Ectodermal cell (in vitro differentiated cells): ENCODE data around the gene ACSF3.

ENCODE experiments used
- H3K27ac ChIP-seq: 2 replicates; pipeline ENCODE4 v1.7.0; 2013; ENCODE audit warnings: mild to moderate bottlenecking, low read depth, low read length; ENCODE audit not compliant: insufficient read depth, poor library complexity, severe bottlenecking
- H3K27me3 ChIP-seq: 2 replicates; pipeline ENCODE4 v1.7.0; 2013; ENCODE audit warnings: mild to moderate bottlenecking, low read length; ENCODE audit not compliant: insufficient read depth, control insufficient read depth, poor library complexity, severe bottlenecking
- H3K36me3 ChIP-seq: one replicate; pipeline ENCODE4 v1.7.0; 2013; ENCODE audit warnings: low read length; ENCODE audit not compliant: control insufficient read depth, insufficient read depth
- H3K4me1 ChIP-seq: one replicate; pipeline ENCODE4 v1.7.0; 2013; ENCODE audit warnings: low read length; ENCODE audit not compliant: control insufficient read depth, insufficient read depth
- H3K4me3 ChIP-seq: 2 replicates; pipeline ENCODE4 v1.7.0; 2013; ENCODE audit warnings: low read depth, low read length, control low read depth; ENCODE audit not compliant: insufficient read depth
- H3K9me3 ChIP-seq: 2 replicates; pipeline ENCODE4 v1.7.0; 2013; ENCODE audit warnings: mild to moderate bottlenecking, low read length, moderate library complexity; ENCODE audit not compliant: control insufficient read depth
- WGBS, 2 experiments: methylation state at CpG; one replicate each; pipeline ENCODE4 v1.1.7; 2013; ENCODE audit warnings: missing lambda C conversion rate in 2 of 2; 5-methylcytosine and 5-hydroxymethylcytosine counted together

Gene ACSF3

DNA sequence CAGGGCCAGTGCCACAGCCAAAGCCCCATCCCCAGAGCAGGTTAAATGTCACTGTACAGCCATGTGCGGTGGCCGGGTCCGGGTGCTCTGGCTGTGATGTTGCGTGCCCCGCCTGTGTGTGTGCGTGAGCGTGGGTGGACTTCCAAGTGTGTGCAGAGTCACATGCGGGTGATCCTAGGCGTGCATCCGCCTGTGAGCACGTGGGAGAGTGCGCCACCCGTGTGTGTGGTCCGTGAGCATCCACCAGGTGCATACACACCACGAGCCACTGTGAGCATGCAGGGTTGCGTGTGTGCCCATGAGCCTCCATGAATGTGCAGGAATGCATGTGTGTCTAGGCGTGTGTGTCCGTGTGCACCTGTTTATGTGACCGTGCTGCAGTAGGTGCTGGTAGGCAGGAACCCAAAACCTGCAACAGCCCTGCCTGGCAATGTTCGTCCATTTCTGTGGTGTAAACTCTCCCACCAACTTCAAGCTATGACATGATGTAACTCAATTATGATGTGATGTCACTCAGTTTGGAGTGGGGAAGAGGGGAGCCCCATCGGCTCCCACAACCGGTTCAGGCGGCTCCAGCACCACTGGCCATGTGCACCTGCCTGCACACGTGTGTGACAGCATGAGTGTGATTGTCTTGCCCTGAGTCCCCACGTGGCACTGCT, 37.6 kb upstream of the ACSF3 start:
- H3K27ac ChIP-seq = no peak overlapping the region
- H3K9me3 ChIP-seq = no peaks in the 10 kb centered on the region
- 94 to 95% methylated on average over 25 of the region's 25 CpGs for WGBS, 2 experiments
- no peaks in the 10 kb centered on the region for H3K27me3 ChIP-seq
- H3K4me3 ChIP-seq = no peak overlapping the region
- H3K36me3 ChIP-seq = no peaks in the 10 kb centered on the region
- H3K4me1 ChIP-seq = peaks cover 4% of the 10 kb centered on the region

DNA sequence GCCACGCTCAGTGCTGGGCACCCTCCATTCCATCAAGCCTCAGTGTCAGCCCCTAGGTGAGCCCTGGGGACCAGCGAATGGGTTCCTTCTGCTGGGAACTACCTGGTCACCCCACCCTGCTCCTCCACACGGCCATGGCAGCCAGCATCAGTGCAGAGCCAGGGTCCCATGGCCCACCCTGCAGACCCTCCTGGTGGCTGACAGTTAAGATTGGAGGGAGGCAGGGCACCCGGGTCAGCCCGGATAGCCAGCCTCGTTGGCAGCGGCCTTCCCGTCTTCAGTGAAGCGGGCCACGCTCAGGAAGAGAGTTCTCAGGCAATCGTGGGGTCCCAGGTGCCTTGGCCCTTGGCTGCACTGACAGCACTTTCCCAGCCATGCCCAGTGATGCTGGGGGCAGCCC, 37.1 kb upstream of the ACSF3 start:
- H3K9me3 ChIP-seq = no peaks in the 10 kb centered on the region
- no peaks in the 10 kb centered on the region for H3K27me3 ChIP-seq
- WGBS, 2 experiments = 90 to 92% methylated on average over 11 of the region's 11 CpGs
- H3K36me3 ChIP-seq = no peaks in the 10 kb centered on the region
- H3K27ac ChIP-seq = no peak overlapping the region
- H3K4me3 ChIP-seq = no peak overlapping the region
- peaks cover 5% of the 10 kb centered on the region for H3K4me1 ChIP-seq

DNA sequence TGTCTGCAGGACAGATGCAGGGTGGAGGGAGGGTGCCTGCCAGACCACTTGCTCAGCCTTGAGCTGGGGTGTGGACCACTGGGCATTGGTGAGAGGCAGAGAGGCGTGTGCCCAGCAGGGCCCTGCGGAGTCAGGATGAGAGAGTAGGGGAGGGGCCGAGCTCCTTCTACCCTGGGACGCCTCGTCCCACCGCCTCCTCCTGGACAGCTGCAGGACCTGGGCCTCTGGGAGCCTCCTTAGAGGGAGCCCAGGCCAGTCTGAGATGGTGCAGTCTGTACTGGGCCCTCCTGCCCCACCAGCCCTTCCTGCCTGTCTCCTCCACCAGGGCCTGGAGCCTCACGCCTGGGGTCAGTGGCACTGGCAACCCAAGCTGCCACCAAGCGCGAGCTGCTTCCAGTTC, 35.9 kb upstream of the ACSF3 start:
- 81% methylated on average over 9 of the region's 9 CpGs for WGBS, 2 experiments
- H3K27ac ChIP-seq = no peak overlapping the region
- H3K4me1 ChIP-seq = peaks cover 16% of the 10 kb centered on the region
- no peak overlapping the region for H3K4me3 ChIP-seq
- H3K27me3 ChIP-seq = no peaks in the 10 kb centered on the region
- no peaks in the 10 kb centered on the region for H3K9me3 ChIP-seq
- H3K36me3 ChIP-seq = no peaks in the 10 kb centered on the region

DNA sequence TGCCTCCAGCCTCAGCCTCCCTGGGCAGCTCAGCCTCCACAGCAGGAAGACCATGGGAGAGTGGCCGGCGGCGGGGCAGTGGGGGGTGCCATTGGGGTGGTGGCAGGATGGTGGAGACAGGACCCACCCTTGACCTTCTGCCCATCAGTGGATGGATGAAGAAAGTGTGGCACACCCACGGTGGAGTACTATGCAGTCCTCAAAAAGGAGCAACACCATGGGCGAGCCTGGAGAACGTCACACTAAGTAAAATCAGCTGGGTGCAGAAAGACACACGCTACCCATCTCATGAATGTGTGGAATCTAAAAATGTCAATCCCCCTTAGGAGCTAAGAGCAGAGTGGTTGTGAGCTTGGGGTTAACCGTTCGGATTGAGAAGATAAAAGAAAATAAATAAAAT, 34.8 kb upstream of the ACSF3 start:
- Histone ChIP-seq H3K9me3 (no peaks in the 10 kb centered on the region), H3K4me1 (peaks cover 16% of the 10 kb centered on the region), H3K36me3 (no peaks in the 10 kb centered on the region), H3K4me3 (no peak overlapping the region), H3K27me3 (no peaks in the 10 kb centered on the region), H3K27ac (no peak overlapping the region)
- WGBS, 2 experiments = 96% methylated on average over 9 of the region's 9 CpGs

DNA sequence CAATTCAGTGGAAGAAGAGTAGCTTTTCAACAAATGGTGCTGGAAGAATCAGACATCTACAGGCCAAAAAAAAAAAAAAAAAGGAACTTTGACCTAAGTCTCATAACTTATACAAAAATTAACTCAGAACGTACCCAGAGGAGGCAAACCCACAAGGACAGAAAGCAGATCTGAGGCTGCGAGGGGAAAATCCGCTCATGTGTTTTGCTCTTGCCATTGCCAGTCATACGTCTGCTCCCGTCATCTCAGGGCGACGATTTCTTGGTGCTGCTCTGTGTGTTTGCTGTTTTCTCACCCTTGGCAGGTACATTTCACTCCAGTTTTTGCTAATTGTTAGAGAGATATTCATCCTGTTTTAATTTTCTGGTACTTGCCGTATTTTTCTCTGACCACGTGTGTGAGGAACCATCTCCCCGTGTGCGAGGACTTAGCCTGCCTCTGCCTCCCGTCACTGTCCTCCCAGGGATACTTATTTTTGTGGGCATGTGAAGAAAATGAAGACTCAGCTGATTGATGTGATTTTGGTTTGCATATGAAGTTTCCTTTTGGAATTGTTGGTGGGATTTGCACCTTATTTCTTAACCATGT, 33.4 kb upstream of the ACSF3 start:
- Histone ChIP-seq H3K27me3 (no peaks in the 10 kb centered on the region), H3K9me3 (no peaks in the 10 kb centered on the region), H3K4me1 (peaks cover 12% of the 10 kb centered on the region), H3K36me3 (no peaks in the 10 kb centered on the region), H3K4me3 (no peak overlapping the region), H3K27ac (no peak overlapping the region)
- WGBS, 2 experiments = 94% methylated on average over 12 of the region's 12 CpGs

DNA sequence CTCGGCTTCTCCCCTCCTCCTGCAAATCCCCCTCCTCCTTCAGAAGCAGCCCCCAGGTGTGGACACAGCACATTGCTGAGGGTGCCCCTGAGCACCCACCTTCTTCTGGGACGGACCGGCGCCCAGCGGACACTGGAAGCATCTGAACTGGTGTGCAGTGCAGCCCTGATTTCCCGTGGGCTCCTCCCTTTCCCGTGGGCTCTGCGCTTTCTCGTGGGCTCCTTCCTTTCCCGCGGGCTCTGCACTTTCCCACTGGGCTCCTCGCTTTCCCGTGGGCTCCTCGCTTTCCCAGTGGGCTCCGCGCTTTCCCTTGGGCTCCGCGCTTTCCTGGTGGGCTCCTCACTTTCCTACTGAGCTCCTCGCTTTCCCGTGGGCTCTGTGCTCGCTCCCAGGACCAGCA, 32.6 kb upstream of the ACSF3 start:
- H3K4me1 ChIP-seq = peaks cover 12% of the 10 kb centered on the region
- no peaks in the 10 kb centered on the region for H3K27me3 ChIP-seq
- 87 to 88% methylated on average over 21 of the region's 21 CpGs for WGBS, 2 experiments
- H3K36me3 ChIP-seq = no peaks in the 10 kb centered on the region
- no peaks in the 10 kb centered on the region for H3K9me3 ChIP-seq
- H3K4me3 ChIP-seq = no peak overlapping the region
- no peak overlapping the region for H3K27ac ChIP-seq

DNA sequence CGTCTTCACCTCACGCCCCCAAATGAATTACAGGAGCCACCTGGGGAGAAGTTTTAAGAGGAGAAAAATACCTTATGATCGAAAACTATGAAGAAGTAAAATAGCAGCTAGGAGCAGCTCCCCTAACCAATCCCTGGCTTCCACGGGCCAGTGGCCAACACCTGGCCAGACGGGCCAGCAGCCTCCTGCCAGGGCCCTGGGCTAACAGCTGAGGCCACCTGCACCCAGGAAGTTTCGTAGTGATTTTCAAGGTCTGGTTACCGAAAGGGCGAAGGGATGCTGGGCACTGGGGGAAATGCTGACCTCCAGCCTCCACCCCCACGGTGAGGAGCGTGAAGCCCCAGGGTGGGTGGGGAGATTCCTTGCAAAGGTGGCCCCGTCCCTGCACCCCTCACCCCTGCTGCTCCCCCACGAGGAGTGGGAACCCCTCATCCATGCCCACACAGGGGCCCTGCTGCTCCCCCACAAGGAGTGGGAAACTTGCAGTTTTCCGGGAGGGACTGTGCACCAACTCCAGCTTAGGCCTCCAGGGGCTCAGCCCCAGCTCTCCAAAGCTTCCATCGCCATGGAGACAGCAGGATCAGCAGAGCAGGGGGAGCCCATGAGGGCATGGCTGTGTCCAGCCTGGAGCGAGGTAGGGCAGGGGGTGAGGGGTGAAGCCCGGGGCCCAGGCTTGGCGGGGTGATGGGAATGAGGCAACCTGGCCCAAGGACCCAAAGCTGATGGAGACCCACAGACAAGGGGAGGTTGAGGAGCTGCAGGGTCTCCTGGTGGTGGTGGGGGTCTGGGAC, 31.9 kb upstream of the ACSF3 start:
- WGBS, 2 experiments = 83 to 85% methylated on average over 17 of the region's 17 CpGs
- H3K27me3 ChIP-seq = no peaks in the 10 kb centered on the region
- no peaks in the 10 kb centered on the region for H3K36me3 ChIP-seq
- H3K4me1 ChIP-seq = peaks cover 12% of the 10 kb centered on the region
- H3K9me3 ChIP-seq = no peaks in the 10 kb centered on the region
- H3K27ac ChIP-seq = no peak overlapping the region
- H3K4me3 ChIP-seq = no peak overlapping the region

DNA sequence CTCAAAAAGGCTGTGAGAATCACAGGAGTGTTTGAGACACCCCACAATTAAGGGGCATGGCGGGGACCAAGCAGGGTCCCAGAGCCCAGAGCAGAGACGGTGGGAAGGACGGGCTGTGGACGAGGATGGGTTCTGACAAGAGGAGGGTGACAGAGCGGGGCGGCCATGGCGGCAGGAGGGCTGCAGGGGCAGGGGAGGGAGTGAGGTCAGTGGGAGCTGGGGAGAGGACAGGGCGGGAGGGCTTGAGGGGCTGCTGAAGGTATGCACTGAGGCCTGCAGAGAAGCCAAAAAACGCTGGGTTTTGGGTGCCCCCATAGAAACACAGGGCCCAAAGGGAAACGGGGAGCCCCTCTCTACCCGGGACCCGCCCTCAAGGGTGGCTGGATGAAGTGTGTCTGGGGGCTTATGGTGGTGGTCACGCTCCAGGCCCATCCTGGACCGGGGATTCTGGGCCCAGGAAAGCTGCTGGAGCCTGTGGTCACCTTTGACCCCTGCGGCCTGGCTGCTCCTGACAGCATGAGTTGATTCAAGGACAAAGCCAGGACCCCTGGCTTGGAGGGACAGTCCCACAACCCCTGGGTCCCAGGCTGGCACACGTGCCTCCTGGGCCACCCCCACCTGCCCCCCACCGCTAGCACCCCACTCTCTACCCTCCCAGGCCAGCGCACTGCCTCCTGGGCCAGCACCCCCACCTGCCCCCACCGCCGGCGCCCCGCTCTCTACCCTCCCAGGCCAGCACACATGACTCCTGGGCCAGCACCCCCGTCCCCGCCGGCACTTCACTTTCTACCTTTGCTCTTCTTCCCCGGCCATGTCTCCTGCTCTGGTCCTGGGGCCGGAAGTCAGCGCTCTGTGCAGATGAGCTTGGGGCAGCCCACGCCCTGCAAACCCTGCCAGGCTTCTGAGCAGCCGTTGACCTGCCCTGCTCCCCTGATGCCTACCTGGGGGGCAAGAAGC, 31.0 kb upstream of the ACSF3 start:
- H3K27ac ChIP-seq = no peak overlapping the region
- H3K27me3 ChIP-seq = no peaks in the 10 kb centered on the region
- WGBS, 2 experiments = 93 to 94% methylated on average over 30 of the region's 30 CpGs
- H3K36me3 ChIP-seq = no peaks in the 10 kb centered on the region
- H3K4me3 ChIP-seq = no peak overlapping the region
- H3K9me3 ChIP-seq = no peaks in the 10 kb centered on the region
- H3K4me1 ChIP-seq = peaks cover 12% of the 10 kb centered on the region

DNA sequence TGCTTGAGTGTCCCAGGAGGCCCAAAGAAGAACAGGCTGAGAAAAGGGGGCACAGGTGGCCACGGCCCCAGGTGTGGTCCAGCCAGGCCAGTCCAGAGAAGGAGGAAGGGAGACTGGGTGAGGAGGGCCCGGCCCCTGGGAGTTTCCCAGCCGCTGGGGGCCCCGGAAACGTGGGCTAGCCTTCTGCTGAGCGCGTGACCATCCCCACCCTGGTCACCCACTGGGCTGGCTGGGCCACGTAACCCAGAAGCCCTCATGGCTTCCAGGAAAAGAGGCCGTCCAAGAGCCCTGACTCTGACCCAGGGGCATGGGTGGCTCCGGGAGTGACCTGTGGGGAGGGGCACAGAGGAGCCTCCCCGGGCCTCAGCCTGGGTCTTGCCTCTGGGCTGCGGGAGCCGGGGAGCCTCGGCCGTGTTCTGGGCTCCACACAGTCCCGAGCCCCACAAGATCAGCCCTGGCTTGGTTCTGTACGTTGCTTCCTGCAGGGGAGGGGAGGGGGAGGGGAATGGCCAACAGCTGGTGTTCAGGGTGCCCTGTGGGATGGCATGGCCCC, 29.8 kb upstream of the ACSF3 start:
- no peak overlapping the region for H3K4me3 ChIP-seq
- H3K9me3 ChIP-seq = no peaks in the 10 kb centered on the region
- no peaks in the 10 kb centered on the region for H3K36me3 ChIP-seq
- no peak overlapping the region for H3K27ac ChIP-seq
- peaks cover 12% of the 10 kb centered on the region for H3K4me1 ChIP-seq
- no peaks in the 10 kb centered on the region for H3K27me3 ChIP-seq
- 92% methylated on average over 17 of the region's 17 CpGs for WGBS, 2 experiments
